ENCODE data around the gene RAD17. TPM values are rescaled to one million over a fixed set of nuclear protein-coding genes. Genes with fewer than 3 reads are reported as not detected.
"Not testable (repeated sequence)": the region's sequence is repeated elsewhere in the genome, so short reads cannot be mapped to it uniquely, and the experiment has no call there.

RAD17 gene
- total RNA-seq, 1 donor from 2014 or later: 23.1 TPM

DNA sequence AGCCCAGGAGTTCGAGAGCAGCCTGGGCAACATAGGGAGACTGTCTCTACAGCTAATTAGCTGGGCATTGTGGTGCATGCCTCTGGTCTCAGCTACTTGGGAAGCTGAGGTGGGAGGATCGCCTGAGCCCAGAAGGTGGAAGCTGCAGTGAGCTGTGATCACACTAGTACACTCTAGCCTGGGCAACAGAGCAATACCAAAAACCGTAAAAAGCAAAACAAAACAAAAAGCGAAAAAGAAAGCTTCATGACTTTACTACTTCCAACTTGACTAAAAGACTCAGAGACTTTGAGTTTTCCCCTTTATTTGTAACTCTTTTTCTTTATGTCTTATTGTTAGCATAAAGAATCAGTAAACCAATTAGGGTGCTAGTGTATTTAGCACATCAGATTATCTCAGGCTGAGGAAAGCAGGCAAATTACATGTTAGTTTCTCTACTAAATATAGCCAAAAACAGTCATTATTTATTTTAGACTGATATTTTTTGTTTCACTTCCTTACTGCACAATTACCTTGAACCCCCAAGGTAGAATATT, 5.4 kb downstream of the RAD17 start:
- DNase-seq (ENCODE audit: low spot score): no peak

DNA sequence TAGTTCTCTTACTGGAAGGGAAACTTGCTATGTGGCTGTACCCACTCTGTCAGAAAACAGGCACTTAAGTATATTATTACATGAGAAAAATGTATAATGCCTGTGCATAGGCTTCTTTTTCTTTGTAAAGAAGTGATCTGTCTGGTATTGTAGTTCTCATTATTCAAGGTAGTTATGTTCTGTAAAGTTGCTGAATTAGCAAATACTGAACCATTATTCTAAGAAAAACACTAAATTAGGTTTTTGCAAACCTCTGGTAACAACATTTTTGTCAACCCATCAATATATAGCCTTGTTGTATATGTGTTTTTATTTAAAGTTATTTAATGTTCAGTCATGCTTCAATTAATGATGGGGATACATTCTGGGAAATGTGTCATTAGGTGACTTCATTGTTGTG, 8.8 kb downstream of the RAD17 start:
- no peak for DNase-seq (ENCODE audit: low spot score)

DNA sequence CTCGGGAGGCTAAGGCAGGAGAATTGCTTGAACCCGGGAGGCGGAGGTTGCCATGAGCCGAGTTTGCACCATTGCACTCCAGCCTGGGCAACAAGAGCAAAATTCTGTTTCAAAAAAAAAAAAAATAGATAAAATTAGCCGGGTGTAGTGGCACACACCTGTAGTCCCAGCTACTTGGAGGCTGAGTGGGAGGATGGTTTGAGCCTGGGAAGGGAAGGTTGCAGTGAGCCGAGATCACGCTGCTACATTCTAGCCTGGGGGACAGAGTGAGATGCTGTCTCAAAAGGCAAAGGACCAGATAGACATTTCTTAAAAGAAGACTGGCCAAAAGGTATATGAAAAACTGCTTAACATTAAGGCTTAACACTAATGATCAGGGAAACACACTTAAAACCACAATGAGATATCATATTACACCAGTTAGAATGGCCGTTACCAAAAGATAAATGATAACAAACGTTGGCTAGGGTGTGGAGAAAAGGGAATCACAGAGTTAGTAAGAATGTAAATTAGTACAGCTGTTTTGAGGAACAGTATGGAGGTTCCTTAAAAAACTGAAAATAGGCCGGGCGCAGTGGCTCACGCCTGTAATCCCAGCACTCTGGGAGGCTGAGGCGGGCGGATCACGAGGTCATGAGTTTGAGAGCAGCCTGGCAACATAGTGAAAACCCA, 35.2 kb downstream of the RAD17 start:
- DNase-seq (ENCODE audit: low spot score): no peak

DNA sequence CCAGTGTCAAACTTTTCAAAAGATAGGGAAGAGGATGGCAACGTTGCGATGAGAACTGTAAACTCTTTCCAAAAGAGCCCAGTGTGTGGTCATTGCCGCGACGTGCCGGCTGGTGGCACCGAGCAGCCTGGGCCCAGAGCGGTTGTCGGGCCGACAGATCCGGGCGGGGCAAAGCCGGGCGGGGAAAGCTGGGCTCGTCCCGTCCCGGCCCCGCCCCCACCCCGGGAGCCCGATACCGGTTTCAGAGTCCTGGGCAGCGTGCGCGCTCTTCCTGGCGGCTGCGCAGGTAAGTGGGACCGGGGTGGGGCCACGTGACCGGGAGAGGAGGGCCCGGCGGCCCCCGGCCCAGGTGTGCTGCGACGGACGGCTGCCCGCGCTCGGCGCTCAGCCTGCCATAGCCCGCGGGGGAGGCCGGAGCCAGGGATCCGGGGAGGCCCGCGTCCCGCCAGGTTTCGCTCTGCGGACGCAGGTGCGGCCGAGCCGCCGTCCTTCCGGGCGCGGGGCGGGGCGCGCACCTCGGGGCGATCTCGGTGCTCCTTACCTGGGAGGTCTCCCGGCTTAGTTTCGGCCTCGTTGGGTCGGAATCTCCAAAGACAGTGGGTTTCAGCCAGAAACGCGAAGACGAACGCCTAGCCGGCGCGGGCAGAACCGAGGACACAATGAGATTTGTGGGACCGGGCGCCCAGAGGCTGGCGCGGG, 45.4 kb downstream of the RAD17 start, which contains the start of gene MARVELD2:
Gene MARVELD2, plus strand, starts transcription at position 232 of the 699 bp plus-strand sequence. CDS start 4,270 bp downstream, outside the sequence.
- DNase-seq (ENCODE audit: low spot score): peak; percentile 88

DNA sequence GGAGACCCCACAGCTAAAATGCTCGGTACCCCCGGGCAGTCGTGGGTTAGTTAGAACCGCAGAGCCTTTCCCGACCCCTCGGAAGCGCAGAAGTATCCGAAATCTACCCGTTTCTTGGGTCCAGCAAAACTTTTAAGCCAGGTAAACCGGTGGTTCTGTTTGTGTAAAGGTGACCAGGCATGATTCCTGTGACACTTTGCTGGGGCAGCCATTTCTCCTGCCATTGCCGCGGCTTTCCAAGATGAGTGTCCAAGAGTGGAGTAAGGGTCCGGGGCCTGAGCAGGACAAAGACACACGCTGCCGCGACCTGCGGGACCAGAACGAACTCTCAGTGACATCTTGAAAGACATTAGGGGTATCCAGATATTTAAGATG, 46.0 kb downstream of the RAD17 start:
- DNase-seq (ENCODE audit: low spot score): no peak

DNA sequence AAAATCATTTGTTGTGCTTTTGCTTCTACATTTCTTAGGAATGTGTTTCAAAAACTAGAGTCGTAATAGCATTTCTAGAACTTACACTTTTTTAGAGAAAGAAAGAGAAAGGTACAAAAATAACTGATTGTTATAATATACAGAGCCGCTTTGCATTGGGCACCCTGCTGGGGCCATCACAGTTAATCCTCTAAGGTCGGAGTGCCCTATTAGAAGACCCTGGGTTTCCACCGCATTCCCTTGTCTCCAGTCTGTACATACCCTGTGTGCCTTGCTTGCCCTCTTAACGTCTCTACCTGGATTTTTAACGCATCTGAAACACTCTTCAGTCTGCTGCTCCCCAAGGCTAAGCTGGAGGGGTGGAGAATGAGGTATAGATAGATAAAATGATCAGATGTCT, 46.6 kb downstream of the RAD17 start:
- no peak for DNase-seq (ENCODE audit: low spot score)

DNA sequence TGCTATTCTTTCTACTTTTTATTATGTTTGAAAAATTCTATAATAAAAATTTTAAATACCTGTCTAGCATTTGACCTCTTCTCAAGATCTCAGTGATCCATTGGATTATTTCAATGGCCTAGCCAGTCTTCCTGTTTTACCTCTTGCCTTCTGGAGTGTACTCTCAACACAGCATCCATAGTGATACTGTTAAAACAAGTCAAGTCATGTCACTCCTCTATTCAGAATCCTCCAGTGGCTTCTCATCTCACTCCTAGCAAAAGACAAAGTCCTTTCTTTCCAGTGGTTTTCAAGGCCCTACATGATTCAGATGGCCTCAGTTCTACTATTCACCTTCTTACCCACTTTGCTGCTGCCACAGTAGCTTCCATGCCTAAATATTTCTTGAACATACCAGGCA, 47.1 kb downstream of the RAD17 start:
- no peak for DNase-seq (ENCODE audit: low spot score)

DNA sequence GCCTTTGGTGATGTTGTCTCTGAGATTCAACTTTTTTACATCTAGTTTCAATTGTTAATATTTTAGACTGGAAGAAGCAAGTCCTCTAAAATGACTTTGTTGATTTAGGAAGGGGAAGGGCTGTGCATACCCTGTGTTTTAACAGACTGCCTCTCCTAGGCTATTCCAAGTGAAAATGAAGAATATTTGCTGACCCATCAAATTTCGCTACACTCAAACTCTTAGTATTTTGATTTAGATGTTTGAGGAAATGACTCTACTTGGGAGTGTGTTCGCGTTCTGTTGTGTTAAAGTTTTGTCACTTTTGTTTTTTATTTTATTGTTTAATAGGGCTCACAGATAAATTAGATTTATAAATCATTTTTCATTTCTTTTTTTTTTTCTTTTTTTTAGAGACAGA, 48.9 kb downstream of the RAD17 start:
- DNase-seq (ENCODE audit: low spot score): no peak

DNA sequence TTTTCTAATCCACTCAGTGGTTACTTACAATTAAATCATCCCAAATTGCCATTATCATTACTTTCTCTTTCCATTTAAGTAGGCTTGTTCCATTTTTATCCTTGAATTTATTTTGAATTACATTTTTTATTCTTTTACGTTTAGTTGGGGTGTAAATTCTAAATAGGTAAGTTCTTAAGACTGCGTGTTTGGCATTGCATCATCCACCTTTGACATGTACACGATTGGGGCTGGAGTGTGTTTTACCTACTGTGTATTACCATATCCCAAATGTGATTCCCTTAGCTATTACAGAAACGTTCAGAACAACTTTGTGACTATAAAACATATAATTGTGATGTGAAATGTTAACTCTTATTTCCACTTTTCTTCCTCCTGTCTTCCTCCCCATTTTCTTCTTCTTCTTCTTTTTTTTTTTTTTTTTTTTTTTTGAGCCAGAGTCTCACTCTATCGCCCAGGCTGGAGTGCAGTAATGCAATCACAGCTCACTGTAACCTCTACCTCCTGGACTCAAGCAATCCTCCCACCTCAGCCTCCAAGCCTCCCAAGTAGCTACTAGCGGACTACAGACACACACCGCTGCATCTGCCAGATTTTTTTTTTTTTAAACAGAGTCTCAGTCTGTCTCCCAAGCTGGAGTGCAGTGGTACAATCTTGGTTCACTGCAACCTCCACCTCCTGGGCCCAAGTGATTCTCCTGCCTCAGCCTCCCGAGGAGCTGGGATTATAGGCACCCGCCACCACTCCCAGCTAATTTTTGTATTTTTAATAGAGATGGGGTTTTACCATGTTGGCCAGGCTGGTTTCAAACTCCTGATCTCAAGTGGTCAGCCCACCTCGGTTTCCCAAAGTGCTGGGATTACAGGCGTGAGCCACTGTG, 62.0 kb downstream of the RAD17 start:
- no peak for DNase-seq (ENCODE audit: low spot score)

DNA sequence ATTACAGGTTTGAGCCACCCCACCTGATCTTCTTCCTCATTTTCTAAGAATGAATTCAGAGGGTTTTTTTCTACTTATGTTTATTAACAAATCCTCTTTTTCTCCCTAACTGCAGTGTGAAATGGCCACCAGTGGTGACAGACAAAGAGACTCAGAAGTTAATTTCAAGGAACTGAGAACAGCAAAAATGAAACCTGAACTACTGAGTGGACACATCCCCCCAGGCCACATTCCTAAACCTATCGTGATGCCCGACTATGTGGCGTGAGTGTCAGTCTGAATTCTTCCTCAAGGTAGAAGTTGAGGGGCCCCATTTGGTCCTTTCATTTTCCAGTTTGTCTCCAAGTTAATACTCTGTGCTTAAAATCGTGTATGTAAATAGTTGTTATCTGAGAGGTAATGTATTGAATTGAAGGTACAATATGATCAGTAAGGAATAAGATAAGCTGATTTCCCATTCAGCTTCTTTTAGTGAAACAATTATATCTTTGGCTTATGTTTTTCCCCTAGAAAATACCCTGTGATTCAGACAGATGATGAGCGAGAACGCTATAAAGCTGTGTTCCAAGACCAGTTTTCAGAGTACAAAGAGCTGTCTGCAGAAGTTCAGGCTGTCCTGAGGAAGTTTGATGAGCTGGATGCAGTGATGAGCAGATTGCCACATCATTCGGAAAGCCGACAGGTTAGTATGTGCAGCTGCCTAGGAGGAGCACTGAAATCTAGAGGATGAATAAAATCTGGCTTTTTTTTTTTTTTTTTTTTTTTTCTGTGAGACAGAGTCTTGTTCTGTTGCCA, 63.0 kb downstream of the RAD17 start:
- DNase-seq (ENCODE audit: low spot score): no peak

DNA sequence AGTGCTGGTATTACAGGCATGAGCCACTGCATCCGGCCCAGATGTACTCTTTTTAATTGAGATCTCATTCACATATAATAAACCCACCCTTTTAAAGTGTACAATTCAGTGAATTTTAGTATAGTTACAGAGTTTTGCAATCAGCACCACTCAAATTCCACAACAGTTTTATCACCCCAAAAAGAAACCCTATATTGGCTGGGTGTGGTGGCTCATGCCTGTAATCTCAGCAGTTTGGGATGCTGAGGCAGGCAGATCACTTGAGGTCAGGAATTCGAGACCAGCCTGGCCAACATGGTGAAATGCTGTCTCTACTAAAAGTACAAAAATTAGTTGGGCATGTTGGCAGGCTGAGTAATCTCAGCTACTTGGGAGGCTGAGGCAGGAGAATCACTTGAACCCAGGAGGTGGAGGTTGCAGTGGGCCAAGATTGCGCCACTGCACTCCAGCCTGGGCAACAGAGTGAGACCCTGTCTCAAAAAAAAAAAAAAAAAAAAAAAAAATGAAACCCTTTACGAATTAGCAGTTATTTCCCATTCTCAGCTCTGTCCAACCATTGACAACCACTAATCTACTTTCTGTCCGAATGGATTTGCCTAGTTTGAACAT, 65.8 kb downstream of the RAD17 start:
- DNase-seq (ENCODE audit: low spot score): not testable (repeated sequence)

DNA sequence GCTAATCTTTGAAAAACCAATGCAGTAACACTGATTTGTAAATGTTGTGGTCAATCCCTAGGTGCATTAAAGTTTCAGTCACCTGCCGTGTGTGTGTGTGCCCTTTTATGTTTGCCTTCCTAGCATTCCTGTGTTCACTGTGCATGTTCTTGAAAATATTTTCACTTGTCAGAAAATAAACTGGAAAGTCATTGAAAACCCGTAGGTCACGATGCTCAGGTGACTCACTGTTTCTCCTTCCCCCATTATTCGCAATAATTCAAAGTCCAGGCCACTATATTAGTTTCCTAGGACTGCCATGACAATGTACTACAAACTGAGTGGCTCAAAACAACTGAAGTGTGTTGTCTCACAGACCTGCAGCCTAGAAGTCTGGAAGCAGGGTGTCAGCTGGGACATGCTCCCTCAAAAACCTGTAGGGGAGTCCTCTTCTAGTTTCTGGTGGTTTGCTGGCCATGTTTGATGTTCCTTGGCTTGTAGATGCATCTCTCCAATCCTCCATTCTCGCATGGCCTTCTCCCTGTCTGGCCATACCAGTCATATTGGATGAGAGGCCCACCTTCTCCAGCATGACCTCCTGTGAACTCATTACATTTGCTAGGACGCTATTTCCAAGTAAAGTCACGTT, 74.6 kb downstream of the RAD17 start:
- DNase-seq (ENCODE audit: low spot score): no peak

DNA sequence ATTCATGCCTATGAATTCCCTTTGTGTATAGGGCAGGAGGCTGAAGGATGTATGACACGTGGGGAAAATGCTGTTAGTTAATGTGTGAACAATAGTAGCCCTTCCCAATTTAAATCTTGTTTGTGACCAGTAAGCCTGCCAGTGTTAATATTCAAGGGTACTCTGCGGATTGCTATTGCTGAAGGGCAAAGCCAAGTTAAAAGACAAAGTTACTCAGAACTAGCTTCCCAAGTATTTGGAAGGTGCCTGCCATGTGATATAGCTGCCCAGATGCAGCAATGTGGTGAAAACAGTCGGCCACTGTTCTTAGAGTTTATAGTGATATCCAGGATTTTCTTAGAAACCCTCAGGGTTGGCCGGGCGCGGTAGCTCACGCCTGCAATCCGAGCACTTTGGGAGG, 79.9 kb downstream of the RAD17 start:
- DNase-seq (ENCODE audit: low spot score): no peak

DNA sequence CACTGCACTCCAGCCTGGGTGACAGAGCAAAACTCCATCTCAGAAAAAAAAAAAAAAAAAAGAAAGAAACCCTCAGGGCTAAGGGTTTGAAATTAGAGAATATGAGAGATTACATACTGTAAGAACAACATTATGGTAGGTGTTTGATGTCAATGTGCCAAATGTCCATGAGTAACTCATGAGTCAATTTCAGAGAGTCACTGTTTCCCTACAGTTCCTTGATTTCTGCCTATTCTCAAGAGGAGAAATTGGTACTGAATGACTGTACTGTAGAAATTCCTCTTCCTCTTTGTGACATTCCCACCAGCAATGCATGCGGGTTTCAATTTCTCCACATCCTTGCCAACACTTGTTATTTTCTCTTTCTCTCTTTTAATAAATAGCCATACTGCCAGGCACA, 80.5 kb downstream of the RAD17 start:
- no peak for DNase-seq (ENCODE audit: low spot score)

DNA sequence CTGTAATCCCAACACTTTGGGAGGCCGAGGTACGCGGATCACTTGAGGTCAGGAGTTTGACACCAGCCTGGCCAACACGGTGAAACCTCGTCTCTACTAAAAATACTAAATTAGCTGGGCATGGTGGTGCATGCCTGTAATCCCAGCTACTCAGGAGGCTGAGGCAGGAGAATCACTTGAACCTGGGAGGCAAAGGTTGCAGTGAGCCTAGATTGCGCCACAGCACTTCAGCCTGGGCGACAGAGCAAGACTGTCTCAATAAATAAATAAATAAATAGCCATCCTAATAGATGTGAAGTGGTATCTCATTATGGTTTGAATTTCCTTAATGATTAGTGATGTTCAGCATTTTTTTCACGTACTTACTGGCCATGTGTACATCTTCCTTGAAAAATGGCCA, 80.9 kb downstream of the RAD17 start:
- not testable (repeated sequence) for DNase-seq (ENCODE audit: low spot score)

DNA sequence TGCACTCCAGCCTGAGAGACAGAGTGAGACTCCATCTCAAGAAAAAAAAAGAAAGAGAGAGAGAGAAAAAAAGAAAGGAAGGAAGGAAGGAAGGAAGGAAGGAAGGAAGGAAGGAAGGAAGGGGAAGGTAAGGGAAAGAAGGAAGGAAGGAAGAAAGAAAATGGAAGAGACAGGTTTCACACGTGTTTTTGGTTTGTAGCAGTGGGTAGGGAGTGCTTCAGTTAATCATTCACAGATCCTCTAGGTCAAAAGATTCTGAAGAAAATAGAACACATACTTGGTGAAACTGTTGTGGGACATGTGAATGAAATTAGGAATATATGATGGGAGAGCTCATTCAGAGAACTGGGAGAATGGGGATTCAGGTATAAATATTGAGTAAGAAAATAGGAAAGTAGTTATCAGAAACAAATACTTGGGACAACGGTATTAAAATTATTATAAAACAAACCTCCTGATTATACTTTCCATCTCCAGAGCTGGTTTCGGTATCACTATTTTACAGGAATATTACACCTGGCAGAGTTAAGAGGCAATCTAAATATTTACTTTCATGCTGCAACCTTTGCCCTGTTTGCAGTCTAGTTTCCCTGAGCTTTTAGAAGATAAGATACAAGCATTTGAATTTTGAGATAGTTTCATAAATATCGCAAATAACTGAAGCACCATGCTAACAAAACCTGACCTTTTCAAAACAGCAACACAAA, 82.5 kb downstream of the RAD17 start:
- DNase-seq (ENCODE audit: low spot score): no peak

DNA sequence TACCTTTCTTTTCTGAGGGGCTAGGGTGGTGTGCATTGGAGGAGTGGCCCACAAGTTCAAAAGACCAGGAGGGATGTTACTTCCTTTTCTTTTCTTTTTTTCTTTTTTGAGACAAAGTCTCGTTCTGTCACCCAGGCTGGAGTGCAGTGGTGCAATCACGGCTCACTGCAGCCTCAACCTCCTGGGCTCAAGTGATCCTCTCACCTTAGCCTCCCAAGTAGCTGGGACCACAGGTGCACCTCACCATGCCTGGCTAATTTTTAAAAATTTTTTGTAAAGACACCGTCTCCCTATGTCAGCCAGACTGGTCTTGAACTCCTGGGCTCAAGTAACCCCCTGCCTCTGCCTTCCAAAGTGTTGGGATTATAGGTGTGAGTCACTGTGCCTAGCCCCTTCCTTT, 83.9 kb downstream of the RAD17 start:
- DNase-seq (ENCODE audit: low spot score): not testable (repeated sequence)

DNA sequence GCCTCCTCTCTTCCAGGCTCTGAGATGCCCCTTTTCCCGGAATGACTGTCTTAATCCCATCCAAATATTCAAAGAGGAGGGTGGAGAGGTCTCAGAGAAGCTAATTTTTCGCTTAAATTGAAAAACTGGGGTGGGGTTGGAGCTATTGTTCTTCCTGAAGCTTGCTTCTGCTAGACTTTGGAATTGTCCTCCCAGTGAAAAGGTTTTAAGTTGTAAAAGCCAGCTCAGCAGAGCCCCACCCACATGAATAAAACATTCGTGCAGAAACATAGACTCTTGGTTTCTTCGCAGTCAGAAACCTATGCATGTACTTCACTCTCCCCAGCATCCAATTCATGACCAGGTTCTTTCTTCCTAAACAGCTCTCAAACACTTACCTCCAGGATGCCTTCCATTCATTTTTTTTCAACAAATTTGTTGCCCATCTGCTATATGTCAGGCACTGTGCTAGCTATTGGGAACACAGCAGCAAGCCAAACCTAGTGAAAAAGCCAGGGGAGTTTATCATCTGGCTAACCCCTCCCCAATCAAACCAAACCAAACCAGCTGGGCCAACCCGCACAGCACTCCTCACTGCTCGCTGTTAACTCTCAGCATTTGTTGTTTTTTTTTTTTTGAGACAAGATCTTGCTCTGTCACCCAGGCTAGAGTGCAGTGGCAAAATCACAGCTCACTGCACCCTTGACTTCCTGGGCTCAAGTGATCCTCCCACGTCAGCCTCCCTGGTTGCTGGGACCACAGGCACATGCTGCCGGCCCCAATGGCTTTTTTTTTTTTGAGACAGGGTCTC, 85.0 kb downstream of the RAD17 start:
- DNase-seq (ENCODE audit: low spot score): no peak

DNA sequence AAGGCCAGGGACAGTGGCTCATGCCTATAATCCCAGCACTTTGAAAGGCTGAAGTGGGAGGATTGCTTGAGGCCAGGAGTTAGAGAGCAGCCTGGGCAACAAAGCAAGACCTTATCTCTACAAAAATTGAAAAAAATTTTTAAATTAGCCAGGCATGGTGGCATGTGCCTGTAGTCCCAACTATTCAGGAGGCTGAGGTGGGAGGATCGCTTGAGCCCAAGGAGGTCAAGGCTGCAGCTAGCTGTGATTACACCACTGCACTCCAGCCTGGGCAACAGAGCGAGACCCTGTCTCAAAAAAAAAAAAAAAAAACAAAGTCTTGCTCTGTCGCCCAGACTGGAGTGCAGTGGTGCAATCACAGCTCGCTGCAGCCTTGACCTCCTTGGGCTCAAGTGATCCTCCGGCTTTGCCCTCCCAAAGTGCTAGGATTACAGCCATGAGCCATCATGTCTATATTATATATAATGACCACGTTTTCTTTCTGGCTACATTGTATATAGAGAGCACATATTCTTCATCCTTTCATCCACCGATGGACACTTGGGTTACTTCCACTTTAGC, 85.9 kb downstream of the RAD17 start:
- DNase-seq (ENCODE audit: low spot score): not testable (repeated sequence)

All from ureter (tissue), 1 donor.